Neural cell (in vitro differentiated cells): ENCODE data around the gene AIMP1. TPM values are rescaled to one million over a fixed set of nuclear protein-coding genes. Genes with fewer than 3 reads are reported as not detected.

Experiments used
- H2AFZ ChIP-seq: fragments of 200-600, 300-800 bp; sonication (generic), shearing (Covaris generic); 2 replicates; pipeline ENCODE4 v1.6.0; 2014; ENCODE audit warnings: low read depth, mild to moderate bottlenecking, antibody characterized with exemption, low read length, moderate library complexity
- H3F3A ChIP-seq: fragments of 200-600 bp; shearing (Covaris generic); 2 replicates; pipeline ENCODE4 v1.6.1; 2016; ENCODE audit warnings: mild to moderate bottlenecking, moderate library complexity, mixed read lengths, antibody characterized with exemption, low read length; ENCODE audit not compliant: insufficient read depth, poor library complexity, severe bottlenecking
- H3K27ac ChIP-seq: fragments of 200-600, 300-800 bp; sonication (generic), shearing (Covaris generic); 2 replicates; pipeline ENCODE4 v1.5.1; 2014; ENCODE audit warnings: mild to moderate bottlenecking, low read length, moderate library complexity
- H3K27me3 ChIP-seq: fragments of 300-800, 200-600 bp; sonication (generic), shearing (Covaris generic); 2 replicates; pipeline ENCODE4 v1.6.0; 2014; ENCODE audit warnings: mild to moderate bottlenecking, low read depth, low read length, moderate library complexity; ENCODE audit not compliant: insufficient read depth
- H3K36me3 ChIP-seq: fragments of 300-800, 200-600 bp; sonication (generic), shearing (Covaris generic); 2 replicates; pipeline ENCODE4 v1.5.1; 2014; ENCODE audit warnings: mild to moderate bottlenecking, antibody characterized with exemption, low read length, moderate library complexity; ENCODE audit not compliant: insufficient read depth
- H3K4me2 ChIP-seq: fragments of 300-800, 200-600 bp; sonication (generic), shearing (Covaris generic); 2 replicates; pipeline ENCODE4 v1.6.0; 2014; ENCODE audit warnings: mild to moderate bottlenecking, low read length
- H3K4me3 ChIP-seq: fragments of 300-800, 200-600 bp; sonication (generic), shearing (Covaris generic); 2 replicates; pipeline ENCODE4 v1.5.1; 2014; ENCODE audit warnings: mild to moderate bottlenecking, low read length, moderate library complexity
- H3K79me2 ChIP-seq: fragments of 200-600 bp; shearing (Covaris generic); replicated peaks from 2 replicates; pipeline ENCODE4 v1.6.0; 2014; ENCODE audit warnings: mild to moderate bottlenecking, low read length, moderate library complexity; ENCODE audit not compliant: insufficient read depth
- H3K9ac ChIP-seq: fragments of 300-800, 200-600 bp; sonication (generic), shearing (Covaris generic); 2 replicates; pipeline ENCODE4 v1.6.1; 2016; ENCODE audit warnings: mild to moderate bottlenecking, low read length, mixed read lengths
- H3K9me2 ChIP-seq: fragments of 200-600 bp; shearing (Covaris generic); 2 replicates; pipeline ENCODE4 v1.6.1; 2016; ENCODE audit warnings: mild to moderate bottlenecking, low read length, mixed read lengths; ENCODE audit not compliant: insufficient read depth
- H3K9me3 ChIP-seq: fragments of 200-600, 300-800 bp; sonication (generic), shearing (Covaris generic); 2 replicates; pipeline ENCODE4 v1.6.1; 2016; ENCODE audit warnings: mild to moderate bottlenecking, mixed run types, low read length, moderate library complexity, mixed read lengths
- H4K20me1 ChIP-seq: fragments of 200-600 bp; shearing (Covaris generic); 2 replicates; pipeline ENCODE4 v1.6.1; 2016; ENCODE audit warnings: mild to moderate bottlenecking, mixed run types; ENCODE audit not compliant: insufficient read depth
- CTCF ChIP-seq: fragments of 450-650 bp; IDR thresholded peaks from 2 replicates; pipeline ENCODE4 v1.5.1; 2014; ENCODE audit warnings: antibody characterized with exemption, mild to moderate bottlenecking, moderate library complexity; ENCODE audit not compliant: poor library complexity, severe bottlenecking
- EP300 ChIP-seq: fragments of 450-650 bp; conservative IDR thresholded peaks from 2 replicates; pipeline ENCODE4 v1.6.1; 2014; ENCODE audit warnings: antibody characterized with exemption, mild to moderate bottlenecking, moderate library complexity; ENCODE audit not compliant: poor library complexity, severe bottlenecking
- EZH2 ChIP-seq: fragments of 200-600, 300-800 bp; shearing (Covaris generic), sonication (generic); IDR thresholded peaks from 2 replicates; pipeline ENCODE4 v1.6.1; 2014; ENCODE audit warnings: antibody characterized with exemption, low read length, borderline replicate concordance, mild to moderate bottlenecking; ENCODE audit not compliant: insufficient read depth, poor library complexity, severe bottlenecking
- MXI1 ChIP-seq: fragments of 450-650 bp; conservative IDR thresholded peaks from 2 replicates; pipeline ENCODE4 v1.6.1; 2014; ENCODE audit warnings: antibody characterized with exemption, mild to moderate bottlenecking; ENCODE audit not compliant: poor library complexity, severe bottlenecking
- POLR2AphosphoS5 ChIP-seq: IDR thresholded peaks from 2 replicates; pipeline ENCODE4 v1.6.1; 2012
- RAD21 ChIP-seq: fragments of 450-650 bp; conservative IDR thresholded peaks from 2 replicates; pipeline ENCODE4 v1.6.1; 2014; ENCODE audit warnings: antibody characterized with exemption, mild to moderate bottlenecking, moderate library complexity
- REST ChIP-seq: IDR thresholded peaks from 2 replicates; pipeline ENCODE4 v1.6.1; 2012; ENCODE audit warnings: borderline replicate concordance
- SMC3 ChIP-seq: fragments of 450-650 bp; conservative IDR thresholded peaks from 2 replicates; pipeline ENCODE4 v1.6.1; 2014; ENCODE audit warnings: antibody characterized with exemption, mild to moderate bottlenecking, moderate library complexity; ENCODE audit not compliant: poor library complexity
- TAF1 ChIP-seq: IDR thresholded peaks from 2 replicates; pipeline ENCODE4 v1.6.1; 2012; ENCODE audit warnings: low read depth
- polyA plus RNA-seq: library from polyadenylated mRNA; depleted of rRNA; stranded (reverse); fragments of >200 nt; gene quantifications from 2 replicates; pipeline ENCODE4 v1.2.3, GENCODE V29; 2014

The AIMP1 gene
- polyA plus RNA-seq, 1 donor from 2014 or later: 46.5 TPM

GRCh38 chr4:106301393-106302061 lies 14.8 kb upstream of the AIMP1 start:
- Histone ChIP-seq H3K79me2 (no peaks in the 10 kb centered on the region), H3K4me3 (no peak overlapping the region), H3K9me3 (no peaks in the 10 kb centered on the region), H3F3A (no peaks in the 10 kb centered on the region), H3K4me2 (no peak overlapping the region), H2AFZ (no peak overlapping the region), H3K27ac (no peak overlapping the region), H3K9me2 (no peaks in the 10 kb centered on the region), H3K36me3 (no peaks in the 10 kb centered on the region), H3K9ac (no peak overlapping the region), H4K20me1 (no peaks in the 10 kb centered on the region), H3K27me3 (no peaks in the 10 kb centered on the region)
- TF ChIP-seq TAF1: no peak
- no peak for TF ChIP-seq POLR2AphosphoS5
- TF ChIP-seq MXI1: no peak
- TF ChIP-seq EP300: no peak
- no peak for TF ChIP-seq RAD21
- TF ChIP-seq SMC3: no peak
- TF ChIP-seq EZH2: no peak
- no peak for TF ChIP-seq REST
- TF ChIP-seq CTCF: no peak

GRCh38 chr4:106302062-106302438 lies 14.3 kb upstream of the AIMP1 start:
- H3K9me3 ChIP-seq: no peaks in the 10 kb centered on the region
- no peak for TF ChIP-seq EP300
- no peak for TF ChIP-seq POLR2AphosphoS5
- no peak for TF ChIP-seq SMC3
- TF ChIP-seq MXI1: no peak
- no peak for TF ChIP-seq REST
- no peak for TF ChIP-seq CTCF
- no peak for TF ChIP-seq RAD21
- no peak for TF ChIP-seq TAF1
- no peak for TF ChIP-seq EZH2
- H3K36me3 ChIP-seq: no peaks in the 10 kb centered on the region
- H3K4me2 ChIP-seq: no peak overlapping the region
- no peak overlapping the region for H2AFZ ChIP-seq
- no peak overlapping the region for H3K4me3 ChIP-seq
- H3K27me3 ChIP-seq: no peaks in the 10 kb centered on the region
- H4K20me1 ChIP-seq: no peaks in the 10 kb centered on the region
- no peaks in the 10 kb centered on the region for H3K79me2 ChIP-seq
- H3K27ac ChIP-seq: no peak overlapping the region
- H3K9me2 ChIP-seq: no peaks in the 10 kb centered on the region
- no peak overlapping the region for H3K9ac ChIP-seq
- H3F3A ChIP-seq: no peaks in the 10 kb centered on the region
